DND-41 (cell line): ENCODE measurements around the gene MTURN.

Experiments used
- CTCF ChIP-seq: IDR thresholded peaks from 2 replicates; pipeline ENCODE4 v1.5.1; 2012; ENCODE audit warnings: borderline replicate concordance, low read length, moderate library complexity, mild to moderate bottlenecking; ENCODE audit not compliant: poor library complexity, severe bottlenecking; ENCODE audit errors: extremely low read depth
- EZH2 ChIP-seq: IDR thresholded peaks from 3 replicates; pipeline ENCODE4 v1.6.1; 2012; ENCODE audit warnings: borderline replicate concordance, low read depth, mild to moderate bottlenecking, moderate library complexity, low read length, inconsistent platforms; ENCODE audit not compliant: severe bottlenecking

DNA sequence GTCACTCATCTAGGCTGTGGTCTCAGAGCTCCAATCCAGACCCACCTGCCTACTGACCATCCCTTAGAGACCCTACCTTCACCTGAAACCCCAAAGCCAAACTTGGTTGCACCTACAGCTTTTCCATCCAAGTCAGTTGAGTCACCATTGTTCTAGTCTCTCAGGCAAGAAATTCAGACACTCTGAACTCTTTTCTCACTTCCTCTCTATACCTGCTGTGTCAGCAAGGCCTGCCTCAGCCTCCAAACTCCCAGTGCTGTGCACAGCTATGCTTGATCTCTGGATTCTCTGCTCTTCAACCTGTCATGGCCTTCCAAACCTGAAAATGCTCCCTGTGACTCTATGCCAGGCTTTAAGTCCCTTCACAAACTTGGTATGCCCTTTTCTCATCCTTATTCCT lies 47.4 kb upstream of the MTURN start:
- TF ChIP-seq CTCF: no peak
- TF ChIP-seq EZH2: no peak
